HUES64 (cell line): Measurements from ENCODE around the gene TLL2.

ENCODE experiments used
- H3K27ac ChIP-seq: 2 replicates; pipeline ENCODE4 v1.7.0; 2013; ENCODE audit warnings: low read depth, low read length, inconsistent platforms
- H3K27me3 ChIP-seq: 2 replicates; pipeline ENCODE4 v1.6.1; 2013; ENCODE audit warnings: mild to moderate bottlenecking, low read length; ENCODE audit not compliant: insufficient read depth
- H3K36me3 ChIP-seq: 2 replicates; pipeline ENCODE4 v1.6.1; 2013; ENCODE audit warnings: mild to moderate bottlenecking, low read length; ENCODE audit not compliant: insufficient read depth
- H3K4me1 ChIP-seq: 2 replicates; pipeline ENCODE4 v1.6.1; 2013; ENCODE audit warnings: mild to moderate bottlenecking, low read length, moderate library complexity; ENCODE audit not compliant: insufficient read depth
- H3K4me3 ChIP-seq: 2 replicates; pipeline ENCODE4 v1.5.1; 2013; ENCODE audit warnings: mild to moderate bottlenecking, low read length, moderate library complexity
- H3K9ac ChIP-seq: 2 replicates; pipeline ENCODE4 v1.6.1; 2013; ENCODE audit warnings: mild to moderate bottlenecking, low read depth, low read length
- H3K9me3 ChIP-seq: 2 replicates; pipeline ENCODE4 v1.6.1; 2013; ENCODE audit warnings: low read depth, low read length; ENCODE audit not compliant: insufficient read depth
- WGBS: fragments of 150-250, 120-280 bp; methylation state at CpG from one replicate; pipeline ENCODE4 v1.1.7; 2013; ENCODE audit warnings: missing lambda C conversion rate; 5-methylcytosine and 5-hydroxymethylcytosine counted together

The TLL2 gene

DNA sequence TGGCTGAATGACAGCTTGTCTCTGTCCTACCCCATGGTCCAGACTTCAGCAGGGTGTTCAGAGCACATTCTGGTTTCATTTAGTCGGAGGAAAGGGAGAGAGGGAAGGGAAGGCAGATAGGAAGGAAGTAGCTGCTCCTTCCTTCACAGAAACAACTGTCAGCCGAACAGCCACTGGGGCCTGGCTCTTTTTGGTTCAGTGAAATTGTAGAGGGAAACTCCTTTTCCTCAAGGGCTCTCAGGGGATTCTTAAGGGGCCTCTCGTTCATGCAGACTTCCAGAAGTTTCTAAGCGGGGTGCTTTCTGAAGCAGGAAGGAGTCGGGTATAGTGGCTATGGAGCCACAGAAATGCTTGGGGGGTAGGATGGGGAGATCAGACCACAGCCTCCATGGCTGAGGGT, 56.4 kb downstream of the TLL2 start:
- 88% methylated on average over 5 of the region's 5 CpGs for WGBS
- Histone ChIP-seq H3K27me3 (no peaks in the 10 kb centered on the region), H3K4me3 (no peak overlapping the region), H3K9me3 (peaks cover 5% of the 10 kb centered on the region; the same call in 1 of the 2 replicates), H3K36me3 (no peaks in the 10 kb centered on the region), H3K27ac (no peak overlapping the region), H3K9ac (no peak overlapping the region), H3K4me1 (peaks cover 15% of the 10 kb centered on the region)

DNA sequence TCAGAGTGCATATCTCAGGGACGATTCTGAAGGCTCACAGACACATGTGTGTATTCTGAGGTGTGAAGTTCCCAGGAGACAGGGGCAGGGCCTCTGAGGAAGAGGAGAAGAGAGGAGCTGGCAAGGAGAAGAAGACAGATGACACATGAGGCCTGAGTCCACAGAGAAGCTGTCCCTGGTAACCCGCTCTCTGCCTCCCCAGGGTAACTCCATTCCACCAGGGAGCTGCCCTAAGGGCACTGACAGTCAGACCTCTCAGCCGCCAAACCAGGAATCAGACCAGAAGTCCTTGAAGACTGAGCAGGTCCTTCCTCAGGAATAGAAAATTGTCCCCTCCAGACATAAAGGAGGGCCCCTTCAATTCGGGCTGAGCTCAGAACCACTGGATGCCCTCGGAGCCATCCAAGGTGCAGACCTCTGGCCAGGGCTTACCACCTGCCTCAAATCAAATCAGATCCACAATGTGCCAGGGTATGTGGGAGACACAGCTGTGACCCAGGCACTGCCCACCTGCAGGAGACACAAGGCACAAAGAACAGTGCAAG, 57.4 kb downstream of the TLL2 start:
- WGBS = 83% methylated on average over 5 of the region's 5 CpGs
- Histone ChIP-seq H3K36me3 (no peaks in the 10 kb centered on the region), H3K4me1 (peaks cover 24% of the 10 kb centered on the region), H3K27me3 (no peaks in the 10 kb centered on the region), H3K27ac (no peak overlapping the region), H3K9me3 (peaks cover 5% of the 10 kb centered on the region; the same call in 1 of the 2 replicates), H3K4me3 (no peak overlapping the region), H3K9ac (no peak overlapping the region)

DNA sequence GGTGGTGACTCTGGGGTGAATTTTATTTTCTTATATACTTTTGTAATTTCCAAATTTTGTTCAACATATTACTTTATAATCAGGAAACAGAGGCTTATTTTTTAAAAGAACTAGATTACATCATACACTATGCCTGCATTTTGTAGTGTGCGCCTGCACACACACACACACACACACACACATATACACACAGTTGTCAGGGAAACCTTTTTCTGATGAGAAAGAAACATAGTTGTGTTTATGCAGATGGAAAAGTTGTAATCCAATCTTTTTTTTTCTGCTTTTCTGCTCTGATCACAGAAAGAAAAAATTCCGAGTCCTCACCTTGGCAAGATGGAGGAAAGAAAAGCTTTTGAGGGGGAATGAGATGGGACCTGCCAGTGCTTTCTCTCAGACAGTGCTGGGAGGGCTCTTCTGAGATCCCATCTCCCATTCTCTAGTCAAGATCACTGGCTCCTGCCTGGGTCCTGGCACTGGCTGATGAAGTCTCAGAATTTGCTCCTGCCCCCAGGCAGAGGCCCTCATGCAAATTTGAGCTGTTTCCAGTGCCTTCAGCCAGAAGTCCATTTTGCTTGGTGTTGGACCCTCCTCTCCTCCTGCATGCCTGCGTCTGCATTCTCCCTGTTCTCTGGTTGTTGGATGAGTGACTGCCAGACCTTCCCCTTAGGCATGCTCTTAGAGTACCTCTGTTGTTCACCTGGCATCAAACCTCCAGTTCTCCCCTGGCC, 59.7 kb downstream of the TLL2 start:
- H3K9me3 ChIP-seq = no peaks in the 10 kb centered on the region
- no peak overlapping the region for H3K9ac ChIP-seq
- 90% methylated on average over 2 of the region's 3 CpGs for WGBS
- no peaks in the 10 kb centered on the region for H3K36me3 ChIP-seq
- no peak overlapping the region for H3K27ac ChIP-seq
- H3K27me3 ChIP-seq = no peaks in the 10 kb centered on the region
- peaks cover 43% of the 10 kb centered on the region for H3K4me1 ChIP-seq
- H3K4me3 ChIP-seq = no peak overlapping the region

DNA sequence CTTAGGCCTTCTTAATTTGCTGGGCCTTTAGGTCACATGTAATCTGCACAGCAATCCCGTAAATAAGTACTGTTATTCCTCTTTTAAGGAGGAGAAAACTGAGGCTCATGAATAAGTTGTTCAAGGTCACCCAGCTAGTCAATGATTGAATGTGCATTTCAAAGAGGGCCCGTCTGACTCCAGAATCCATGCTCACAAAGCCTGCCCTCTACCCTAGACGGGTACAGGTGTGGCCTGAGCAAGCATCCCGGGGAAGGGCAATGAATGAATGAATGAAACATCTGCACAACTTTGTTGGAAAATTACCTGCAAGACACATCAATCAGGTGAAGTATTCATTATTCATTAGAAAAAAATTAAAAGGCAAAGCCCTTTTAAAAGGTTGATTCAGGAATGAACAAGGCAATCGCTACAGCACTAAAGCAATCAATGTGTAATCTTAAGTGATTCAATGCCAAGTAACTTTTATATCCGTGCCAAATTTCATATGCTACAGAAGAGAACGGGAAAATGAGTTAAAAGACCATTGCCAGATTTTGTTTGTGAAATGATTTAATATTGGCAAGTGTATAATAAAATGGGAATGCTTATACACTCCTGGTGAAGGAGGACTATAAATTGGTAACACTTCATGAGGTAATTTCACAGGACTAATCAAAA, 61.1 kb downstream of the TLL2 start:
- no peaks in the 10 kb centered on the region for H3K9me3 ChIP-seq
- peaks cover 43% of the 10 kb centered on the region for H3K4me1 ChIP-seq
- H3K36me3 ChIP-seq = no peaks in the 10 kb centered on the region
- H3K27ac ChIP-seq = no peak overlapping the region; the same call in 1 of the 2 replicates
- H3K27me3 ChIP-seq = no peaks in the 10 kb centered on the region
- no peak overlapping the region for H3K9ac ChIP-seq
- no peak overlapping the region for H3K4me3 ChIP-seq
- WGBS = 73% methylated on average over 7 of the region's 7 CpGs

DNA sequence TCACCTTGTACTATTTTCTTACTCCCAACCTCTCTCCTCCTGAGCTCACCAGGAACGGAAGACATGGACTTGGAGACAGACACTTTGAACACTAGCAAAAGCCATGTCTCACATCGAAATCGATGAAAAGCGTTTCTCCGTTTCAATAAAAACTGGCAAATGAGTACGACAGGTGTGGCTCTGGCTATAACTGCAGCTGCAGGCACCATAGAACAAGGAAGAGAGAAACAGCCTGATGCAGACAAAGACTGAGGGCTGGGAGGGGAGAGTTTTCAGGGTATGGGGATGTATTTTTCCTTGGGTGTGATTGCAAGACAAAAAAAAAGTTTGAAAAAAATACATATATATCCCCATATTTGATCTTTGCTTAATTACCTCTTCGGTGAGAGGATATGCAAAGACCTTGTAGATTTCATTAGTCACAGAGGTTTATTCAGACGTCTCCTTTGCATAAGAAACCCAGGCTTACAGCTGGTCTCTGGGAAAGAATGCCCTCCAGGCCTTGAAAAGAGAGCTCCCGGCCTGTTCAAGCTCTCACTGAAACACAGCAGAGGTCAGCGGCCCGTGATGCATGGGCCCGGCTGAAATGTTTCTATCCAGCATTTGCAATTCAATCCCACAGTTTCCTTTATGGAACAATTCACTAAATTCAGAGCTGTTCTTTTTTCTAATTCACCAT, 63.1 kb downstream of the TLL2 start:
- Histone ChIP-seq H3K27me3 (no peaks in the 10 kb centered on the region), H3K9ac (peak overlapping the region; percentile 61), H3K4me1 (peaks cover 49% of the 10 kb centered on the region), H3K4me3 (peak overlapping the region; percentile 19; the same call in 1 of the 2 replicates), H3K9me3 (no peaks in the 10 kb centered on the region), H3K27ac (peak overlapping the region; percentile 95), H3K36me3 (no peaks in the 10 kb centered on the region)
- WGBS = 9% methylated on average over 12 of the region's 12 CpGs

GRCh38 chr10:96448558-96448957, 65.2 kb downstream of the TLL2 start:
- Histone ChIP-seq H3K9me3 (no peaks in the 10 kb centered on the region), H3K27ac (no peak overlapping the region), H3K27me3 (no peaks in the 10 kb centered on the region), H3K36me3 (no peaks in the 10 kb centered on the region), H3K4me3 (no peak overlapping the region), H3K4me1 (peaks cover 39% of the 10 kb centered on the region), H3K9ac (no peak overlapping the region)
- 81% methylated on average over 4 of the region's 4 CpGs for WGBS

GRCh38 chr10:96448021-96448457, 65.7 kb downstream of the TLL2 start:
- no peak overlapping the region for H3K27ac ChIP-seq
- no peaks in the 10 kb centered on the region for H3K27me3 ChIP-seq

GRCh38 chr10:96446966-96447596, 66.6 kb downstream of the TLL2 start:
- H3K4me3 ChIP-seq = no peak overlapping the region
- WGBS = 79% methylated on average over 10 of the region's 10 CpGs
- H3K27ac ChIP-seq = no peak overlapping the region
- no peaks in the 10 kb centered on the region for H3K27me3 ChIP-seq
- peaks cover 37% of the 10 kb centered on the region for H3K4me1 ChIP-seq
- no peaks in the 10 kb centered on the region for H3K9me3 ChIP-seq
- no peaks in the 10 kb centered on the region for H3K36me3 ChIP-seq
- H3K9ac ChIP-seq = no peak overlapping the region

More at GRCh38 chr10:96448021-96448457, 65.7 kb downstream of the TLL2 start:
- Histone ChIP-seq H3K9ac (no peak overlapping the region), H3K4me1 (peaks cover 39% of the 10 kb centered on the region), H3K9me3 (no peaks in the 10 kb centered on the region), H3K36me3 (no peaks in the 10 kb centered on the region), H3K4me3 (no peak overlapping the region)
- WGBS = 87% methylated on average over 15 of the region's 15 CpGs

DNA sequence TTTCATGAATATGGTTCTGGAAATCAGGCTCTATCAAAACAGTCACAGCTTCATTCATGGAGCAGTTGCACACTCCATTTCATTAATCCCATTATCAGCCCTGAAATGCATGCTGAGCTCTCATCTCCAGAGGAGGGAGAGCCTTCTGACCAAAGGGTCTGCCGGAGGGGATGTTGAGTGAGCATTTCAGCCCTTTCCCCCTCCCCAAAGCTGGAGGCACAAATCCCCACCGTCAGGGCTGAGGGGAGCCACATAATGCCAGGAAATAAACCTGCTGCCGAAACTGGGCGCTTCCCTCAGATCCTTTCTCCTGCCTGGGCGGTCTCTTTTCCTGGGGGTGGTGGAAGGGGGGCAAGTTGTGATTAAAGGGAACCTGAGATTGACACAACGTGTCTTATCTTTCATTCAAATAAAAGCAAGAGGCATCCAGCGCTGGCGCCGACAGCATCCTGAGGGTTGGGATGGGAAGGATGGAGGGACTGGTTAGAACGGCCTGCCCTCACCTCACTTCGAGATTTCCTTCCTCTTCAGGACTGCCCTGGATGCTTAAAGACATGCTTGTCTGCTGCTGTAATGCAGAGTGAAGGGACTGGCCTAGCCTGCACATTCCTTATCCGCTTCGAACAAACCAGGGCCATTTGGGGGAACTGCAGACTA, 71.6 kb downstream of the TLL2 start:
- no peak overlapping the region for H3K4me3 ChIP-seq
- no peaks in the 10 kb centered on the region for H3K36me3 ChIP-seq
- H3K27me3 ChIP-seq = no peaks in the 10 kb centered on the region
- H3K9me3 ChIP-seq = peaks cover 3% of the 10 kb centered on the region; the same call in 1 of the 2 replicates
- no peak overlapping the region for H3K9ac ChIP-seq
- H3K27ac ChIP-seq = no peak overlapping the region
- peaks cover 29% of the 10 kb centered on the region for H3K4me1 ChIP-seq
- WGBS = 84% methylated on average over 12 of the region's 13 CpGs

GRCh38 chr10:96441322-96441885, 72.3 kb downstream of the TLL2 start:
- Histone ChIP-seq H3K9me3 (peaks cover 3% of the 10 kb centered on the region; the same call in 1 of the 2 replicates), H3K27me3 (no peaks in the 10 kb centered on the region), H3K4me1 (peaks cover 23% of the 10 kb centered on the region), H3K9ac (no peak overlapping the region), H3K36me3 (no peaks in the 10 kb centered on the region), H3K4me3 (no peak overlapping the region), H3K27ac (no peak overlapping the region)
- WGBS = 72% methylated on average over 10 of the region's 10 CpGs
